T-helper 22 cell (primary cell): Measurements from ENCODE around the gene MPP1.
"Not testable (repeated sequence)": the region's sequence is repeated elsewhere in the genome, so short reads cannot be mapped to it uniquely, and the experiment has no call there.

Experiments
- DNase-seq: peaks from one replicate; pipeline ENCODE4 v3.0.0-alpha.2; 2020; ENCODE audit warnings: low read depth

The MPP1 gene

DNA sequence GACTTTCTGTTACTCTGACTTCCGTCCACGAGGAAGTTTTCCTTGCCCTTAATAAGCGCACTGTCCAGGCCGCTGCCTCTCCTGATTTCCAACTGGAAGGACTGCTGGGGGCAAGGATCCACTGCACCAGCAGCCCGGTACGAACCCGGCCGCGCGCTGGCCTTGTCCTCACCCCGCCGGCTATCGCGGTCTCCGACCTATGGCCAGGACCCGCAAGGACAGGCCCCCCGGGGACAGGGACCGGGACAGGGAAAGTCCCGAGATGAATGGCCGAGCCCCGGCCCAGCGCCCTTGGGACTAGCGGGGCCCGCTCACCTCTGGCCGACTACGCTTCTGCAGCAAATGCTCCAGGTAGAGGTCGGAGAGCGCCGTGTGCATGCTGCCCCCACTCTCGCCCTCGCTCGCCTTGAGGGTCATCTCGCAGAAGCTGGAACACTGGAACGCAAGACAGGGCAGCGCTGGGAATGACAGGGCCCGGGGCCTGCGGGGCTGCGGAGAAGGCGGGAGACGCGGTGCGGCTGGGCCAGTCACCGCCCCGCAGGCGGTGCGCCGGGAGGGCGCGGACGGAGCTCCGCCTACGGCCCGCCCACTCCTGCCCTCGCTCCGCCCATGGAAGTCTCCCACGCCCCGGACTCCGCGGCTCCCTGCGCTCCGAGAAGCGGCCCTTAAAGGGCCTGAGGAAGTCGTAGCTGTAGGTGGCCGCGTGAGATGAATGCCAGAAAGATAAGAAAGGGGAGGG is at the start of gene MPP1:
TSS of gene MPP1 (minus strand) at position 529 of the 739 bp plus-strand sequence. CDS start at position 417, 112 bp downstream.
- peak; percentile 54 for DNase-seq

- DNase-seq, result no peak
Measured at GRCh38 chrX:154850957-154851611, 45.8 kb upstream of the MPP1 start.

DNA sequence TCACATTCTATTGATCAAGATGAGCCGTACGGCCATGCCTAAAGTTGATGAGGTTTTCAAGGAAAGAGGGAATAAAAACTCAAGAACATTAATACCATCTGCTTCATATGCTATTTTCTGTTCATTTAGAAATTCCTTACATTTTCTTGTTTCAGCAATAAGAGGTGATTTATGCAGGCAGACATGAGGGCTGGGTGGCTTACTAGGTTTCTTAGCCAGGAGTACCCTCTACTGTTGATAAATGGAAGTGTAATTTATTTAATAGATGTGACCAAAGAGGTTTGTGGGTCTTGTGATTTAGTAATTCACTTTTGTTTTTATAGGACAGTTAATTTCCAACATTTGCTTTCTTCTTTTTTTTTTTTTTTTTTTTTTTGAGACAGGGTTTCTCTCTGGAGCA is 35.6 kb upstream of the MPP1 start:
- DNase-seq, result no peak

- DNase-seq, result no peak
Measured at GRCh38 chrX:154836163-154836562, 30.9 kb upstream of the MPP1 start.

- DNase-seq, result no peak
Measured at GRCh38 chrX:154834562-154834961, 29.3 kb upstream of the MPP1 start, which contains the start of gene SMIM9. TSS of gene SMIM9 (minus strand) at chrX:154834662. CDS start at chrX:154830856, 3,806 bp downstream.

- no peak for DNase-seq
Measured at GRCh38 chrX:154833746-154834274, 28.5 kb upstream of the MPP1 start.

DNA sequence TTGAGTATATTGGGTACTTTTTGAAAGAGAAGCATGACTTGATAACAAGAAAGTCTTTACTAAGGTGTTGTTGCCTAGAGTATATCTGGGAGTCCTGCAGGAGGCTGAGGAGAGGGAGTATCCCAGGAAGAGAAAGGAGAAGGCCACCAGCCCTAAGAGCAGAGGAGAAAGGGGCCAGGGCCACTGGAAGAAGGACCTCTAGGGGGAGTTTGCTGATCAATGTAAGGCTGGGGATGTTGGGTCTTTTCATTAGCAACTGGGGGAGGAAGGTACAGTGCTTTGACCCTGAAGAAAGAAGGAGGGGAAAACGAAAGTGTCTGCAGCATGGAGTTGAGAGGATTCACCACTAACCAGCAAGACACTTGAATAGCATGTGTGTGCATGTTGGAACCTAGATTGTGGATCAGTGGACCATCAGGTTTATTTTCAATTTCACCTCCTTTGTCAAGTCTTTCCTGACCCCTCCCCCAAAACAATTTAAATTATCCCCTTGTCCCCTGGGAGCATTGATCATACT is 24.7 kb upstream of the MPP1 start:
- no peak for DNase-seq

DNA sequence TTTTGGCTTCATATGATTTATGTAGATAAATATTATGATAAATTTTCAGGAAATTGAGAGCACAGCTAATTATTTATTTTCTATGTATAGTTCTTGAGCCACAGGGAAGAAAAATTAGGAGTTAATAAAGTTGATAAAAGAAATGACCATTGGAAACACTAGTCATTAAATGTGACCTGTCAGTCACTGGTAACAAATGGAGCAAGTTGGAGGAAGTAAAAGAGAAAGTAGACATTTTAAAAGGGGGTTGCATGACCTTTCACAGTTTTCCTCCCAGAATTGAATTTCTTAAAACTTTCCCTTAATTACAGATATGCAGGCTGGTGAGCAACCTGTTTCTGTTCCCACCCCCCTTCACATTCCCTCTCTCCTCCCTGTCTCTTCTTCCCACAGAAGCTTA is 23.8 kb upstream of the MPP1 start:
- no peak for DNase-seq

- DNase-seq, result no peak
Measured at GRCh38 chrX:154828016-154828408, 22.7 kb upstream of the MPP1 start.

GRCh38 chrX:154827194-154828015 is 22.1 kb upstream of the MPP1 start:
- DNase-seq, result no peak

DNA sequence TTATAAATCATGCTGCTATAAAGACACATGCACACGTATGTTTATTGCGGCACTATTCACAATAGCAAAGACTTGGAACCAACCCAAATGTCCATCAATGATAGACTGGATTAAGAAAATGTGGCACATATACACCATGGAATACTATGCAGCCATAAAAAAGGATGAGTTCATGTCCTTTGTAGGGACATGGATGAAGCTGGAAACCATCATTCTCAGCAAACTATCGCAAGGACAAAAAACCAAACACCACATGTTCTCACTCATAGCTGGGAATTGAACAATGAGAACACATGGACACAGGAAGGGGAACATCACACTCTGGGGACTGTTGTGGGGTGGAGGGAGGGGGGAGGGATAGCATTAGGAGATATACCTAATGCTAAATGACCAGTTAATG is 20.3 kb upstream of the MPP1 start:
- DNase-seq, result not testable (repeated sequence)

GRCh38 chrX:154824638-154825037 is 19.4 kb upstream of the MPP1 start:
- DNase-seq, result no peak

DNA sequence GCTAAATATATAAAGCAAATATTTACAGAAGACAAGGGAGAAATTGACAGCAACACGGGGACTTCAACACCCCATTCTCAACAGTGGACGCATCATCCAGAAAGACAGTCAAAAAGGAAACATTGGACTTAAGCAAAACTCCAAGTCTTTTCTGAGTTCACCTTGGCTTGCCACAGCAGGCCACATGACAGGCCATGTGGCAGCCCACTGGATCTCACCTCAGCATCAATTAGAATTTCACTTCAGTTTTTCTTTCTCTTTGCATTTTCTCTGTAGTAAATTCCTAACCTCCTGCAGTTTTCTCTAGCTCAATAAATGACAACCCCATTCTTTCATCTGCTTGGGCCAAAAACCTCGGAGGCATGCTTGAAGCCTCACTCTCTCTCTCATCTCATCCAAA is 16.7 kb upstream of the MPP1 start:
- DNase-seq, result no peak

DNA sequence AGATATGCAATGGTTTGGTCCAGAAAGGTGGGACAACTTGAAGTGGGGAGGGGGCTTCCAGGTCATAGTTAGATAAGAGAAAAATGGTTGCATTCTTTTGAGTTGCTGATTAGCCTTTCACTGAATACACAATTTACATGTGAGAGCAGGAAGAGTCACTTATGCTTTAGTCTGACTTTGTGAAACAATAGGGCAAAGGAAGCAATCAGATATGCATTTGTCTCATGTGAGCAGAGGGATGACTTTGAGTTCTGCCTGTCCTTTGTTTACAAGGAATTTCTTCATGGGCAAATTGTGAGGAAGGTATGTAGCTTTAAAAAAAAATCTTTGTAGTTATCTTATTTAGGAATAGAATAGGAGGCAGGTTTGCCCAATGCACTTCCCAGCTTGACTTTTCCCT is 16.2 kb upstream of the MPP1 start:
- no peak for DNase-seq

GRCh38 chrX:154819771-154820341 is 14.6 kb upstream of the MPP1 start:
- no peak for DNase-seq

DNA sequence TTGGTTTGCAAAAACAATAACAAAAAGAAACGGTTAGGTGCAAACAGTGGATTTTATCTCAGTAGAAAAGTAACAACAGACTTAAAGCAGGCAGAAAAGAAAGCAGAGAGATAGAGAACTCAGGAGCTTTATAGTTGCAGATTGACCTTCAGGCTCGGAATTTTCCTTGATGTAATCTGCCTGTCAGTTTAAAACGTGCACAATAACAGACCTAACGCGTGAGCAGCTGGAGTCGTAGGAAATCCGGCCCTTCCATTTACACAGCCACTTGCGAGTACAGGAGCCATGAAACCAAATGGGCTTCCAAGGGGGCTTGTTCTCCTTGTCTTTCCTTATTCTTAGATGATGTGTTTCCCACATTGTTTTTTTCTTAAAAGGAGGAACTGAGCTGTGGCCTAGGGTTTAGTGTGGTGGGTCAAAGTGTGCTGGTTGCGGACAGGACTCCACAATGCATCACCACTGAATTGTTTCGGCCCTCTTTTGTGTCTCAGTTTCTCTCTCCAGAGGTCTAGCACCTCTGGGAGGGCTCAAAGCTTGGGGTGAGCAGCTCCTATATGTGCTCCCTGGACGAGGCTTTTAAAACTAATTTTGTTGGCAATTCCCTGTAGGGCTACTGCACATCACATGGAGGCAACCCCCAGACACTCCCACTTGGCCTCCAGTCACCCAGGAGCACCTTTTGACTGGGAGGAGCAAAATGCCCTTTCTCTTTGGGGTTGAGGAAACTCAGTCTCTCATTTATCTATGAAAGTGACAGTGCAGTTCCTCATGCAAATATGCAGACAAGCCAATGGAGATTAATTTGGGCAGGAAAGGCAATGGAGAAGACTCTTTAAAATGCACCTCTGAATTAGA is 13.9 kb upstream of the MPP1 start:
- DNase-seq, result no peak

DNA sequence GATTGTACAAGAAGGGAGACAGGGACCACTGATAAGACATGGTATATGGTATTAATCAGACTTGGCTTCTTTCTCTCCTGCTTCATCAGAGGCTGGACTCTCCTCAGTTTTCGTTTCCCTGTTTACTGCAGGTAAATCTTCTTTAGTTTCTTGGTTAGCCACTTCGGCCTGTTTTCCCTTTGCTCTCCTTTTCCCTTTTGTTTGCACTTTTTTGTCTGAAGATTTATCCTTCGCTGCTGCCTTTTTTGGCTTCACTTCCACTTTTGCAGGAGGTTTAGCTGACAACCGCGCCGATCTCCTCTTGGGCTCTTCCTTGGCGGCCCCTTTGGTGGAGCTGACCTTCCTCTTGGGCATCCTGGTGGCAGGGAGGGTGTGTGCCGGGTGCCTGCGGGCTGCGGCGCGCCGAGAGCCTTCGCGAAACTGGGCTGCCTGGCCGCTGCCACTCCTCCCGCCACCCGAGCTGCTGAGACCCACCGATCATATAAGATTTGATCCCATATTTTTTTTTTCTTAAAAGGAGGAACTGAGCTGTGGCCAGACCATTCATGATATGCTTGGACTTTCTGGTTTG is 11.8 kb upstream of the MPP1 start:
- DNase-seq, result not testable (repeated sequence)

DNA sequence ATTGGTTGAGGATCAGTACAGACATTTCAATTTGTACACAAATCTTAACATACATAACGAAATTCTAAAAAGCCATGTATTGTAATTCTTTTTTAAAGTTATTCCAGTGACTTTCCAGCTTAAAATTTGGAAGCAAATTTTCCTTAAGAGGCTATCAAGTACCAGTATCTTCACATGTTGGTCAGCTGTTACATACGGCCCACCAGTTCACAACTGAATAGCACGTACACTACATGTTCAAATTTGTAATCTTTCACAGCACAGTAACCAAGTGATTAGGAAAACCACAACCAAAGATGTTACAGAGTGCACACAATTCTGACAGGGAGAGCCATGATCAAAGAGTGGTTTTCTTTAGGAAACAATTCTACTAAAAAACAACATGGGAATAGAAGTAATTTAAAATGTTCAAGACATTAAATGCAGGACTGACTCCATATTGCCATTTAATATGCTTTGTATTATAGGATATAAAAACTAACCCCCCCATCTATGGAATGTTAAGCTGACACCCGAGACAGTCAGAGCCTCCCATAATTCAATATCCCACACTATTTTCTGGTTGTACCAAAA is 11.1 kb upstream of the MPP1 start:
- not testable (repeated sequence) for DNase-seq

DNA sequence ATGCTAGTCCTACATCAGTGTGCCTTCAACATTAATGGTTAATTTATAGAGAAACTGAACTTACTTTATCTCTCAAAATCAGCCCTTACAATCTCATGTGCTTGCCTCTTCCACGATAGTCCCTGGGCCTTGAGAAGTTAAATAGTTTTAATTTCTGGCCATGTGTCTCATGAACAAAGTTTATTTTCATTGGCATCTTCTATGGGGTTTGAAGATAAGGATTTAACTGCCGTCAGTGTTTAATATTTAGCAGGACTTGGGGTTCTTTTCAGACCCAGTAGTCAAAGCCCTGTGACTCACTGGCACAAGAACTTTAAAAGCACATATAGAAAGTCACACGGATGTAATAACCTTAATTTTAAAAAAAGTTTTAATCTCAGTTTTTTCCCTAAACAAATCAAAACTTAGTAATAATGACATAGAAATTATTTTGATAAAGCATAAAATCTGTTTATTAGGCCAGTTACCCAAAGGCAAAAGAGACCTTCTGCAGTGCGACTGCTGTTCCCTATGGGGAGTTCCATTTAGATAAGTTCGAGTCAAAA is 10.1 kb upstream of the MPP1 start:
- DNase-seq, result no peak

DNA sequence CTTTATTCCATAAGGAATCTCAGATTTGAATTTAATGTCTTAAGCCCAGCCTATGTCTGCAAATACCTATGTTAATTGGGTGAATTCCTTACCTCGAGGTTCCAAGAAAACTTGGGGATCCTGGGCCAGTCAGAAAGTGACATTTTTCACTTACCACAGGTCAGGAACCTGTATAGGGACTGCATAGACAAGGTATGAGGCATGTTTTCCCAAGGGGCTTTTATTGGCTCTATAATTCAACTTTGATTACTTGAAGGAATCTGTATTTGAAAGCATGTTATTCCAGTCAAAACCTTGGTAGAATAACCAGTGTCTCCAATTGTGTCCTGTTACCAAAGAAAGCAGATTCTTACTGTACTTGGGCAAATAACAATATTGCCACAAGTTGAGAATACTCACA is 8.5 kb upstream of the MPP1 start:
- no peak for DNase-seq
